Uterus (tissue), 4 donors: ENCODE measurements around the gene LBHD2. TPM values are rescaled to one million over a fixed set of nuclear protein-coding genes. Genes with fewer than 3 reads are reported as not detected.
A peak's percentile ranks its signal among the peaks of the same experiment; 100 is the strongest.

Source experiments
- DNase-seq, 2 donors: peaks; one replicate each; pipeline ENCODE4 v3.0.0-alpha.2; 2019 to 2020
- H3K27ac ChIP-seq, 2 donors: fragments of 200-600 bp; sonication (generic); 1 replicate in 1 of 2; 2 replicates in 1 of 2; pipeline ENCODE4 v1.5.1; 2016 to 2018
- H3K27me3 ChIP-seq, 2 donors: fragments of 200-600 bp; sonication (generic); one replicate each; pipeline ENCODE4 v1.5.1; 2018 to 2019; ENCODE audit warnings: control low read depth in 1 of 2
- H3K36me3 ChIP-seq, 2 donors: fragments of 200-600 bp; sonication (generic); one replicate each; pipeline ENCODE4 v1.5.1; 2019; ENCODE audit warnings: control low read depth in 1 of 2
- H3K4me1 ChIP-seq, 2 donors: fragments of 200-600 bp; sonication (generic); one replicate each; pipeline ENCODE4 v1.5.1; 2018 to 2019; ENCODE audit warnings: control low read depth in 1 of 2
- H3K4me3 ChIP-seq, 2 donors: fragments of 200-600 bp; sonication (generic); 1 replicate in 1 of 2; 2 replicates in 1 of 2; pipeline ENCODE4 v1.5.1; 2018 to 2019; ENCODE audit warnings: mild to moderate bottlenecking in 1 of 2
- H3K9me3 ChIP-seq, 2 donors: fragments of 200-600 bp; sonication (generic); one replicate each; pipeline ENCODE4 v1.5.1; 2019; ENCODE audit warnings: control low read depth in 1 of 2
- CTCF ChIP-seq, 4 experiments: fragments of 200-600 bp in 2 of 4; fragments of 450-650 bp in 2 of 4; sonication (generic) in 2 of 4; IDR thresholded peaks; one replicate each; pipeline ENCODE4 v1.5.1; 2016 to 2019; ENCODE audit warnings: antibody characterized with exemption in 4 of 4, mild to moderate bottlenecking in 2 of 4, moderate library complexity in 1 of 4
- POLR2A ChIP-seq, 2 donors: fragments of 450-650 bp; IDR thresholded peaks; one replicate each; pipeline ENCODE4 v1.6.1; 2016; ENCODE audit warnings: antibody characterized with exemption in 2 of 2, mild to moderate bottlenecking in 1 of 2, moderate library complexity in 1 of 2
- intact Hi-C: fragments of 100-400 bp; cut with DNase I; formaldehyde crosslinking; loops from one replicate; pipeline ENCODE4 v1.15.1; 2023; ENCODE audit warnings: low total_unique reads
- total RNA-seq, 4 donors: library from RNA; depleted of rRNA in 3 of 4; stranded (reverse); fragments of >200 nt in 3 of 4; gene quantifications; one replicate each; pipeline versions ENCODE4 v1.1.0 to v1.2.4, GENCODE V29; 2014 to 2023
- donor health status: DM: yes; HTN: yes; CAD: no.

The LBHD2 gene
- total RNA-seq, 4 donors from 2014 or later = not detected

GRCh38 chr14:103129301-103130016 lies 45.4 kb downstream of the LBHD2 start:
- no peak for TF ChIP-seq POLR2A (IDR thresholded peaks at IDR 0.05)
- TF ChIP-seq CTCF (IDR thresholded peaks at IDR 0.05) = no peak
- Histone ChIP-seq H3K36me3 (no peaks in the 10 kb centered on the region), H3K27me3 (no peaks in the 10 kb centered on the region), H3K4me1 (peaks cover 0 to 20% of the 10 kb centered on the region in 2 donors), H3K9me3 (no peaks in the 10 kb centered on the region), H3K27ac (peak overlapping the region; percentile 18 to 47), H3K4me3 (no peak overlapping the region)
- intact Hi-C loops = no loop called here
- no peak for DNase-seq

GRCh38 chr14:103130017-103130764 lies 46.2 kb downstream of the LBHD2 start:
- H3K9me3 ChIP-seq = no peaks in the 10 kb centered on the region
- H3K36me3 ChIP-seq = no peaks in the 10 kb centered on the region
- TF ChIP-seq POLR2A (IDR thresholded peaks at IDR 0.05) (no peak), CTCF (IDR thresholded peaks at IDR 0.05) (no peak)
- H3K27me3 ChIP-seq = no peaks in the 10 kb centered on the region
- intact Hi-C loops = no loop called here
- DNase-seq = no peak
- H3K27ac ChIP-seq = peak overlapping the region; percentile 91 to 92
- no peak overlapping the region for H3K4me3 ChIP-seq
- peaks cover 0 to 17% of the 10 kb centered on the region in 2 donors for H3K4me1 ChIP-seq

- Histone ChIP-seq H3K27ac (peak overlapping the region; percentile 91 to 92), H3K4me1 (peaks cover 0 to 17% of the 10 kb centered on the region in 2 donors), H3K9me3 (no peaks in the 10 kb centered on the region), H3K36me3 (no peaks in the 10 kb centered on the region), H3K27me3 (no peaks in the 10 kb centered on the region), H3K4me3 (no peak overlapping the region)
- intact Hi-C loops = no loop called here
- TF ChIP-seq CTCF (IDR thresholded peaks at IDR 0.05) = no peak
- TF ChIP-seq POLR2A (IDR thresholded peaks at IDR 0.05) = peak in 1 of 2 donors; percentile 21
- DNase-seq = peak; percentile 70 to 88
Measured at GRCh38 chr14:103130965-103131364, 47.0 kb downstream of the LBHD2 start.

- peak in 1 of 2 donors; percentile 26 for DNase-seq
- Histone ChIP-seq H3K27me3 (no peaks in the 10 kb centered on the region), H3K9me3 (no peaks in the 10 kb centered on the region), H3K36me3 (no peaks in the 10 kb centered on the region), H3K4me3 (no peak overlapping the region), H3K27ac (peak overlapping the region; percentile 91 to 92), H3K4me1 (peaks cover 0 to 16% of the 10 kb centered on the region in 2 donors)
- intact Hi-C loops = no loop called here
- TF ChIP-seq POLR2A (IDR thresholded peaks at IDR 0.05) = no peak
- TF ChIP-seq CTCF (IDR thresholded peaks at IDR 0.05) = no peak
Measured at GRCh38 chr14:103131580-103131979, 47.6 kb downstream of the LBHD2 start.
